OCI-LY1 (cell line): ENCODE measurements around the gene KRT3.

Source experiments
- CTCF ChIP-seq: fragments of 200-600 bp; sonication (generic), shearing (Covaris generic); IDR thresholded peaks from 2 replicates; pipeline ENCODE4 v1.5.1; 2017; ENCODE audit warnings: mild to moderate bottlenecking, antibody characterized with exemption, low read length, moderate library complexity, mixed read lengths
- EZH2 ChIP-seq: fragments of 200-600 bp; sonication (generic), shearing (Covaris generic); IDR thresholded peaks from 2 replicates; pipeline ENCODE4 v1.8.0; 2017; ENCODE audit warnings: borderline replicate concordance, mixed run types, mild to moderate bottlenecking, antibody characterized with exemption, low read length, moderate library complexity, mixed read lengths

DNA sequence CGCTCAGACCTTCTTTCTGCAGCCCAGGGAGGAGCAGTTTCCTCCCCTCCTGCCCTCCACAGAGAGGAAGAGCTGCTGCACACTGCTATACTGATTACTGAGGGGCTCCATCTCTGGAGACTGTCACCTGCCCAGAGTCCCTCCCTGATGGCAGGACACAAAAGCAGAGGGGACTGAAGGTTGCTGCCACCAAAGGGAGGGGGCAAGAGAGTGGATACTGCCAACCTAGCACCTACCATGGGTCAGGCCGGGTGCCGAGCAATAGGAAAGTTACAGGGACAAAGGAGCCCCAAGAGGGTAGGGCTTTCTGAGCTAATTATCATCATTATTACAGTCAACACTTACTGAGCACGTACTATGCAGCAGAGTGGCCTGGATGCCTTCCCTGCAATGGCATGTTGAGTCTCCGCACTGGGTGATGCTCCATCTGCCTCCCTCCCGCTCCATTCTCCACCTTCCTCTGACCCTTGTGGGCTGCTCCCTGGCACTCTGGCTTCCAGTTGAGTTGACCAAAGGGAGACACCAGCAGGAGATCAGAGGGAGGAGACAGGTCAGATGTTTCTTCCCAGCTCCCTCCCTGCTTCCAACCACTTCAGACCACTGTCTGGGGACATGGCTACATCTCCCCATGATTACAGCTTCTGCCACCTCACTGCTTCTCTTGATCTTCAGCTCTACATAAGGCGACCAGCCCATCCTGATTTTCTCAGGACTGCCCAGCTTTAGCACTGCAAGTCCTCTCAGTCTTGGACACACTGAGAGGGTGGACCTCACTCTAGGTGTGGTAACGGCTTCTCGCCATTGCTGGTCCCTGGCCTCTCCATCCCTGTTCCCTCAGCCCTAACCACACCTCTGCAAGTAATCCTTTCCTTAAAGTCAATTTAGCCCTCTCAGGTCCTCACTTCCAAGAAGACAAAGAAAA, 40.8 kb upstream of the KRT3 start:
- TF ChIP-seq CTCF (no peak), EZH2 (no peak)
